IMR-90 (cell line): Measurements from ENCODE around the gene NPR2. TPM values are rescaled to one million over a fixed set of nuclear protein-coding genes. Genes with fewer than 3 reads are reported as not detected.

ENCODE experiments used
- ATAC-seq: fragments of 200-7000 bp; cut with Tn5 transposase; 2 replicates; pipeline ENCODE4 v1.9.1; 2020; ENCODE audit warnings: low read depth, mild to moderate bottlenecking, moderate library complexity
- BruUV-seq: library from RNA; stranded (reverse); fragments of 400-500 nt; replicated peaks from 2 replicates; lab custom pipeline; 2021; lab: Mats Ljungman, UMichigan
- CTCF ChIA-PET: fragments of 300-600 bp; formaldehyde crosslinking; extraction: SDS; loops from one replicate; lab custom pipeline; 2021; ENCODE audit warnings: antibody characterized with exemption; lab: Yijun Ruan, JAX
- POLR2A ChIA-PET: fragments of 300-600 bp; sonication (Branson Sonifier 250); formaldehyde crosslinking; loops from one replicate; lab custom pipeline; 2022; ENCODE audit warnings: antibody characterized with exemption; ENCODE audit not compliant: unreplicated experiment; lab: Charles Lee
- DNase-seq: peaks from one replicate; pipeline ENCODE4 v3.0.0; 2013
- H2AFZ ChIP-seq: replicated peaks from 2 replicates; pipeline ENCODE3; 2013; ENCODE audit warnings: low read length, mild to moderate bottlenecking; ENCODE audit not compliant: poor library complexity
- H2AK5ac ChIP-seq: 2 replicates; pipeline ENCODE4 v1.6.1; 2013; ENCODE audit warnings: low read depth, low read length, inconsistent platforms
- H2AK9ac ChIP-seq: replicated peaks from 2 replicates; pipeline ENCODE3; 2013; ENCODE audit warnings: mild to moderate bottlenecking, low read depth, low read length, moderate library complexity; ENCODE audit not compliant: poor library complexity
- H2BK120ac ChIP-seq: 2 replicates; pipeline ENCODE4 v1.6.1; 2013; ENCODE audit warnings: low read depth, low read length, inconsistent platforms
- H2BK15ac ChIP-seq: 3 replicates; pipeline ENCODE4 v1.6.1; 2013; ENCODE audit warnings: low read depth, low read length, inconsistent platforms
- H2BK20ac ChIP-seq: 2 replicates; pipeline ENCODE4 v1.6.1; 2013; ENCODE audit warnings: low read depth, mild to moderate bottlenecking, inconsistent platforms, low read length, moderate library complexity
- H2BK5ac ChIP-seq: 2 replicates; pipeline ENCODE4 v1.6.1; 2013; ENCODE audit warnings: mild to moderate bottlenecking, low read depth, low read length, inconsistent platforms; ENCODE audit not compliant: poor library complexity, severe bottlenecking
- H3K14ac ChIP-seq: replicated peaks from 2 replicates; pipeline ENCODE4 v1.6.1; 2013; ENCODE audit warnings: low read depth, low read length, inconsistent platforms
- H3K18ac ChIP-seq: 2 replicates; pipeline ENCODE4 v1.6.1; 2013; ENCODE audit warnings: low read depth, low read length, control low read depth
- H3K23ac ChIP-seq: 2 replicates; pipeline ENCODE4 v1.6.1; 2013; ENCODE audit warnings: low read depth, low read length, inconsistent platforms
- H3K27ac ChIP-seq: 2 replicates; pipeline ENCODE4 v1.5.1; 2013; ENCODE audit warnings: mild to moderate bottlenecking, control low read depth, low read length; ENCODE audit not compliant: insufficient read depth
- H3K27me3 ChIP-seq: 2 replicates; pipeline ENCODE4 v1.6.1; 2013; ENCODE audit warnings: low read length; ENCODE audit not compliant: control insufficient read depth, insufficient read depth
- H3K36me3 ChIP-seq: 2 replicates; pipeline ENCODE4 v1.6.1; 2013; ENCODE audit warnings: low read length, mixed read lengths; ENCODE audit not compliant: control insufficient read depth, insufficient read depth
- H3K4ac ChIP-seq: 2 replicates; pipeline ENCODE4 v1.6.1; 2013; ENCODE audit warnings: low read depth, low read length, inconsistent platforms
- H3K4me1 ChIP-seq: 2 replicates; pipeline ENCODE4 v1.6.1; 2013; ENCODE audit warnings: low read length, mixed read lengths; ENCODE audit not compliant: control insufficient read depth, insufficient read depth
- H3K4me2 ChIP-seq: 2 replicates; pipeline ENCODE4 v1.6.1; 2013; ENCODE audit warnings: low read depth, mild to moderate bottlenecking, control low read depth, low read length, moderate library complexity
- H3K4me3 ChIP-seq: 2 replicates; pipeline ENCODE4 v1.5.1; 2013; ENCODE audit warnings: low read depth, mild to moderate bottlenecking, control low read depth, low read length, moderate library complexity; ENCODE audit not compliant: insufficient read depth
- H3K56ac ChIP-seq: 2 replicates; pipeline ENCODE4 v1.6.1; 2013; ENCODE audit warnings: low read length, inconsistent platforms; ENCODE audit not compliant: insufficient read depth; ENCODE audit errors: extremely low read depth
- H3K79me1 ChIP-seq, 2 experiments: 2 replicates each; pipeline ENCODE4 v1.6.1; 2013; ENCODE audit warnings: low read length in 2 of 2, inconsistent platforms in 1 of 2, low read depth in 1 of 2
- H3K9ac ChIP-seq: 2 replicates; pipeline ENCODE4 v1.6.1; 2013; ENCODE audit warnings: low read depth, low read length, control low read depth
- H3K9me1 ChIP-seq: 2 replicates; pipeline ENCODE4 v1.6.1; 2013; ENCODE audit warnings: low read length, inconsistent platforms; ENCODE audit not compliant: insufficient read depth
- H3K9me3 ChIP-seq: 2 replicates; pipeline ENCODE4 v1.6.1; 2013; ENCODE audit warnings: low read length; ENCODE audit not compliant: control insufficient read depth, insufficient read depth
- H4K20me1 ChIP-seq: 2 replicates; pipeline ENCODE4 v1.6.1; 2013; ENCODE audit warnings: low read length, inconsistent platforms; ENCODE audit not compliant: insufficient read depth
- H4K5ac ChIP-seq: 2 replicates; pipeline ENCODE4 v1.6.1; 2013; ENCODE audit warnings: mild to moderate bottlenecking, low read depth, low read length, control low read depth
- H4K8ac ChIP-seq, 2 experiments: 2 replicates each; pipeline ENCODE4 v1.6.1; 2013; ENCODE audit warnings: low read depth in 2 of 2, low read length in 2 of 2, control low read depth in 1 of 2, inconsistent platforms in 1 of 2
- H4K91ac ChIP-seq: 2 replicates; pipeline ENCODE4 v1.6.1; 2013; ENCODE audit warnings: low read depth, low read length, inconsistent platforms; ENCODE audit not compliant: insufficient read depth
- BHLHE40 ChIP-seq: fragments of 150-350 bp; IDR thresholded peaks from 2 replicates; pipeline ENCODE4 v1.6.1; 2016; ENCODE audit warnings: mild to moderate bottlenecking, low read depth, low read length
- CHD1 ChIP-seq: IDR thresholded peaks from 2 replicates; pipeline ENCODE4 v1.6.1; 2012; ENCODE audit warnings: low read depth, low read length, improper control_type of control experiment
- MAFK ChIP-seq: IDR thresholded peaks from 2 replicates; pipeline ENCODE4 v1.6.1; 2012; ENCODE audit warnings: low read depth, low read length, improper control_type of control experiment
- MXI1 ChIP-seq: IDR thresholded peaks from 2 replicates; pipeline ENCODE4 v1.6.1; 2012; ENCODE audit warnings: low read depth, mild to moderate bottlenecking, low read length, moderate library complexity, borderline replicate concordance
- NFE2L2 ChIP-seq: fragments of 150-350 bp; IDR thresholded peaks from 2 replicates; pipeline ENCODE4 v1.6.1; 2016; ENCODE audit warnings: low read depth, mild to moderate bottlenecking, low read length
- POLR2A ChIP-seq: IDR thresholded peaks from 2 replicates; pipeline ENCODE4 v1.6.1; 2012; ENCODE audit warnings: mild to moderate bottlenecking, low read depth, low read length
- dilution Hi-C: fragments of 300-500 bp; cut with HindIII; formaldehyde crosslinking; loops from one replicate; pipeline ENCODE4 v1.14.3; 2018; ENCODE audit warnings: low sequenced_read_pairs; ENCODE audit not compliant: unreplicated experiment
- in situ Hi-C: fragments of 300-500 bp; cut with MboI; formaldehyde crosslinking; loops from 3 replicates; pipeline ENCODE4 v1.14.3; 2019; ENCODE audit warnings: low sequenced_read_pairs, inconsistent platforms, mixed read lengths
- intact Hi-C: fragments of 100-400 bp; cut with micrococcal nuclease; formaldehyde crosslinking; loops from 2 replicates; pipeline ENCODE4 v1.10.0; 2022
- polyA plus RNA-seq, 3 experiments: library from polyadenylated mRNA; depleted of rRNA; stranded (reverse); fragments of >200 nt; gene quantifications; 2 replicates each; pipeline ENCODE4 v1.2.3, GENCODE V29; 2012; ENCODE audit warnings: low replicate concordance in 1 of 3
- total RNA-seq: library from RNA; depleted of rRNA; stranded (reverse); fragments of >200 nt; gene quantifications from 2 replicates; pipeline ENCODE4 v1.2.3, GENCODE V29; 2012

The NPR2 gene
- total and polyA plus RNA-seq, 2 of the 4 experiments (the other 2 are of a cell fraction) = 5.2 to 35.7 TPM

DNA sequence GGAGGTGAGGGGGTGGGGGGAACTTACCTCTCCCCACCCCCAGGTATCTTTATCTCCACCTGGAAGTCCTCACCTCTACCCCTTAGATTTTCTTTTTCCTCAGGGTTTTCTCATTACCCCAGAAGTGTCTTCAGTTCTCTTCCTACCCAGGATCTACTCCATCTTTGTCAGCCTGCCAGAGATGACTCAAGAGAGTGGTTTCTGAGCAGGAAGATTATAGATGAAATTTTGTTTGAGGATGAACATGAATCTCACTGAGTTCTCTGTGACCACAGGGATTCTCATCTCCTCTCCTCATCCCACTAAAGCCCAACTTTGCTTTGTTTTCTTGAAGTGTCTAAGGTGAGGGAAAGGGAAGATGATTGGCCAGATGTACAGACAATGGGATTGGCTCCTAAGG, 28.7 kb downstream of the NPR2 start:
- H3K4me2 ChIP-seq = no peak overlapping the region
- in situ Hi-C loops (no loop called here), dilution Hi-C loops (no loop called here), intact Hi-C loops (loop anchor here (10.0 kb wide), 1 partner anchor 205 kb away; no protein-coding TSS in a partner anchor)
- H2AFZ ChIP-seq = peak overlapping the region; percentile 34
- no peaks in the 10 kb centered on the region for H3K36me3 ChIP-seq
- H2AK5ac ChIP-seq = no peak overlapping the region
- H3K4ac ChIP-seq = no peak overlapping the region; the same call in 1 of the 2 replicates
- TF ChIP-seq CHD1 (no peak), MAFK (no peak), NFE2L2 (no peak), MXI1 (no peak), BHLHE40 (no peak), POLR2A (no peak)
- no peak overlapping the region for H3K14ac ChIP-seq
- no peak overlapping the region for H3K9ac ChIP-seq
- no peak overlapping the region for H4K91ac ChIP-seq
- no peak overlapping the region for H4K5ac ChIP-seq
- H4K20me1 ChIP-seq = peaks cover 4% of the 10 kb centered on the region
- peak; percentile 77 for DNase-seq
- no peak overlapping the region for H3K27ac ChIP-seq
- H3K9me1 ChIP-seq = peaks cover 4% of the 10 kb centered on the region
- H3K27me3 ChIP-seq = peaks cover 6% of the 10 kb centered on the region; the same call in 1 of the 2 replicates
- H2BK20ac ChIP-seq = no peak overlapping the region
- H3K9me3 ChIP-seq = no peaks in the 10 kb centered on the region
- ChIA-PET POLR2A (no interaction called here), CTCF (interaction anchor here (1.3 kb wide), 1 partner anchor 62 kb away, joined by 3 read pairs; no protein-coding TSS in a partner anchor)
- H4K8ac ChIP-seq = no peak overlapping the region
- no peak overlapping the region for H3K56ac ChIP-seq
- ATAC-seq = no peak
- no peak overlapping the region for H3K18ac ChIP-seq
- H2AK9ac ChIP-seq = no peak overlapping the region
- peaks cover 2% of the 10 kb centered on the region; the same call in 1 of the 2 replicates for H3K4me1 ChIP-seq
- H2BK120ac ChIP-seq = no peak overlapping the region
- no peaks in the 10 kb centered on the region for H3K79me1 ChIP-seq
- BruUV-seq = no TSS peak
- no peak overlapping the region for H3K4me3 ChIP-seq
- H2BK15ac ChIP-seq = no peak overlapping the region
- no peak overlapping the region for H3K23ac ChIP-seq
- no peak overlapping the region for H2BK5ac ChIP-seq
